Mucosa of stomach (tissue), 1 donor: Measurements from ENCODE around the gene KLK6.
"Not testable (repeated sequence)": the region's sequence is repeated elsewhere in the genome, so short reads cannot be mapped to it uniquely, and the experiment has no call there.

Experiments used
- H3K27me3 ChIP-seq: one replicate; pipeline ENCODE4 v1.7.0; 2013; ENCODE audit warnings: mild to moderate bottlenecking, low read length; ENCODE audit not compliant: control insufficient read depth, insufficient read depth
- H3K36me3 ChIP-seq: one replicate; pipeline ENCODE4 v1.7.0; 2013; ENCODE audit warnings: low read length; ENCODE audit not compliant: control insufficient read depth, insufficient read depth
- H3K4me1 ChIP-seq: one replicate; pipeline ENCODE4 v1.7.0; 2013; ENCODE audit warnings: mild to moderate bottlenecking, low read length; ENCODE audit not compliant: control insufficient read depth, insufficient read depth
- H3K4me3 ChIP-seq: one replicate; pipeline ENCODE4 v1.7.0; 2013; ENCODE audit warnings: low read length
- H3K9ac ChIP-seq: one replicate; pipeline ENCODE4 v1.7.0; 2013; ENCODE audit warnings: mild to moderate bottlenecking, low read length, moderate library complexity
- H3K9me3 ChIP-seq: one replicate; pipeline ENCODE4 v1.7.0; 2013; ENCODE audit warnings: mild to moderate bottlenecking, low read length, moderate library complexity; ENCODE audit not compliant: control insufficient read depth
- donor health status: Pancreatic carcinoma.

KLK6 gene

GRCh38 chr19:51003316-51003715, 33.9 kb upstream of the KLK6 start:
- Histone ChIP-seq H3K36me3 (no peaks in the 10 kb centered on the region), H3K27me3 (peaks cover 29% of the 10 kb centered on the region), H3K4me3 (no peak overlapping the region), H3K4me1 (peaks cover 6% of the 10 kb centered on the region), H3K9me3 (no peaks in the 10 kb centered on the region), H3K9ac (no peak overlapping the region)

GRCh38 chr19:51002542-51003311, 33.3 kb upstream of the KLK6 start:
- peaks cover 6% of the 10 kb centered on the region for H3K4me1 ChIP-seq
- H3K9ac ChIP-seq = no peak overlapping the region
- no peak overlapping the region for H3K4me3 ChIP-seq
- no peaks in the 10 kb centered on the region for H3K9me3 ChIP-seq
- H3K36me3 ChIP-seq = no peaks in the 10 kb centered on the region
- H3K27me3 ChIP-seq = peaks cover 29% of the 10 kb centered on the region

GRCh38 chr19:51002089-51002532, 32.7 kb upstream of the KLK6 start:
- H3K36me3 ChIP-seq = no peaks in the 10 kb centered on the region
- no peak overlapping the region for H3K9ac ChIP-seq
- no peak overlapping the region for H3K4me3 ChIP-seq
- H3K9me3 ChIP-seq = no peaks in the 10 kb centered on the region
- H3K4me1 ChIP-seq = peaks cover 6% of the 10 kb centered on the region
- H3K27me3 ChIP-seq = peaks cover 29% of the 10 kb centered on the region

DNA sequence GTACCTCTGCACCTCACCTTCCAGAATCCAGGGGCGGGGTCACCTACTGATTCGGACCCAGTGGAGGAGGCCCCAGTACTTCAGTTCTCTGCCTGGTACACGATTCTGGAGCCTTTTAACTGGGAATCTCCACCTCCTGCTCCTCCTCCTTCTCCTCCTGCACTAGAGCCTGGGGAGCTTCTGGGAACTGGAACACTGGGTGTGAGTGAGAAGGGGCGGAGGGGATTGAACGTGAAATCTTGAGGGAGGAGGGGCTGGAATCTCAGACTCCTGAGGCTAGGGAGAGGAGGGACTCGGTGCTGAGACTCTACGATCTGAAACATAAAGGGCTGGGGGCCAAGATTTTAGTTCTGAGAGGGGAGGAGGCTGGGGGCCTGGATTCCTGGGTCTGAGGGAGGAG, 32.1 kb upstream of the KLK6 start, which contains the start of gene KLK8:
Gene KLK8 (minus strand): TSS at position 90 of the 400 bp plus-strand sequence. CDS start 437 bp downstream, outside the sequence.
- no peaks in the 10 kb centered on the region for H3K36me3 ChIP-seq
- peaks cover 29% of the 10 kb centered on the region for H3K27me3 ChIP-seq
- no peak within 1 kb of the TSS for H3K9ac ChIP-seq
- no peak within 1 kb of the TSS for H3K4me3 ChIP-seq
- peaks cover 6% of the 10 kb centered on the region for H3K4me1 ChIP-seq
- no peaks in the 10 kb centered on the region for H3K9me3 ChIP-seq

DNA sequence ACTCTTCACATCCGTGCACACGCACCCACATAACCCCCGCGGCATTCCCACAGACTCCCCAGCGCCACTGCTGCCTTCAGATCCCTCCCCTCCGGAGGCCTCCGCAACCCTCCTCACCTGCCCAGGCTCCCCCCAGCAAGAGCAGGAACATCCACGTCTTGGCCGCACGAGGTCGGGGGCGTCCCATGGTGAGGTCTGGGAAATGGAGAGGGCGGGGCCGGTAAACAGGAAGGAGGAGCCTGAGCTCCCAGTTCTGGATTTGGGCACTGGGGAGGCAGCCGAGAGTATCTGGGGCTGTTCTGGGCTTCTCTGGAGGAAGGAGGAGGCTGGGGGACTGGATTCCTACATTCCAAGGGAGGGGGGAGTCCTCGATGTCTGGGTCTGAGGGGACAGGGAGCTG, 31.6 kb upstream of the KLK6 start:
- Histone ChIP-seq H3K27me3 (peaks cover 33% of the 10 kb centered on the region), H3K9ac (no peak overlapping the region), H3K9me3 (no peaks in the 10 kb centered on the region), H3K4me3 (no peak overlapping the region), H3K4me1 (peaks cover 6% of the 10 kb centered on the region), H3K36me3 (no peaks in the 10 kb centered on the region)

DNA sequence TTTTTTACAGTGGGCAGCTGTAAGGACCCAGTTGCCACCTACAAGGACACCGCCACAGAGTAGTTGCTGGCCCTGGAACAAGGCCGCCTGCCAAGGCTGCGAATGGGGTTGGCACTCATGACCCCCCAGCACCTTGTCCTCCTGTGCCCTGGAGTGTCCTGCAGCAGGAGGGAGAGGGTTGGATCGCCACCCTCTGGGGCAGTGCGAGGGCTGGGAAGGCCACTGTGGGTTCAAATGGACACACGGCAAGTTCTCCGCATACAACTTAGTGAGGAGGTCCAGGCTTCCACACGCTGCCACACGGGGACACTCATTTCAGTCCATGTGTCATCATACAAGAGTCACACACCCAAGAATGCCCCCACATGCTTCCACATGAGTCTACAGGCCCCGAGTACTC, 31.0 kb upstream of the KLK6 start:
- H3K4me1 ChIP-seq = peaks cover 6% of the 10 kb centered on the region
- no peaks in the 10 kb centered on the region for H3K36me3 ChIP-seq
- H3K9ac ChIP-seq = no peak overlapping the region
- H3K4me3 ChIP-seq = no peak overlapping the region
- H3K27me3 ChIP-seq = peaks cover 33% of the 10 kb centered on the region
- no peaks in the 10 kb centered on the region for H3K9me3 ChIP-seq

DNA sequence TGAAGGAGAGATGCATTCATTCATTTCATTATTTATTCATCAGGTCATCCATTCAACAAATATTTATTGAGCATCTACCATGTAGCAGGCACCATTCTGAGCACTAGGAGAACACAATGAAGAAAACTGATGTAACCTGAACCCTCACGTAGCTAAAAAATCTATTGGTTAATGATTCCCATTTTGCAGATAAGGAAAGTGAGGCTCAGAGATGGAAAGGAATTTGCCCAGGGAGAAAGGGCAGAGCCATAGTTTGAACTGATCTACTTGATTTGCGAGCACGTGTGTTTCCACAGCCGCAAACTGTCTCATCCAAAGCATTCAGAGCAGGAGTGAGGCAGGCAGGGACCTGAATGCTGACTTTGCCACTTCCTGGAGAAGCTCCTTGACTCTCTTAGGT, 29.3 kb upstream of the KLK6 start:
- H3K27me3 ChIP-seq = peaks cover 33% of the 10 kb centered on the region
- no peaks in the 10 kb centered on the region for H3K36me3 ChIP-seq
- no peaks in the 10 kb centered on the region for H3K9me3 ChIP-seq
- H3K4me1 ChIP-seq = peaks cover 6% of the 10 kb centered on the region
- no peak overlapping the region for H3K9ac ChIP-seq
- H3K4me3 ChIP-seq = no peak overlapping the region

DNA sequence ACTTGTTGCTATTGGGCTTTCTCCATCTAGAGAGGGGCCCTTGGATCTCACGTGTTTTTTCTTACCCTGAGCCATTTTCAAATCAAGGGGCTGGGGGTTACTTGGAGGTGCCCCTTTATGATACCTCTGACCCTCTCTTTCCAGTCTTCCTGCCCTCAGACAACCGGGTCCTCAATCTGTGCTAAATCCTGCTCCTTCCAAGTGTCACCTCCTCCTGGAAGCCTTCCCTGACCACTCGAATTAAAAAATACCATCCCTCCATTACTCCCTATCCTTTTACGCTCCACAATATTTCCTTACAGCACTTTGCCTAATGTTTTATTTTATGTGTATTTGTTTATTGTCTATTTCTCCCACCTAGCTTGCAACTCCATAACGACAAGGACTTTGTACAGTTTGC, 28.7 kb upstream of the KLK6 start:
- Histone ChIP-seq H3K9me3 (no peaks in the 10 kb centered on the region), H3K4me3 (no peak overlapping the region), H3K27me3 (peaks cover 33% of the 10 kb centered on the region), H3K36me3 (no peaks in the 10 kb centered on the region), H3K9ac (no peak overlapping the region), H3K4me1 (peaks cover 6% of the 10 kb centered on the region)

DNA sequence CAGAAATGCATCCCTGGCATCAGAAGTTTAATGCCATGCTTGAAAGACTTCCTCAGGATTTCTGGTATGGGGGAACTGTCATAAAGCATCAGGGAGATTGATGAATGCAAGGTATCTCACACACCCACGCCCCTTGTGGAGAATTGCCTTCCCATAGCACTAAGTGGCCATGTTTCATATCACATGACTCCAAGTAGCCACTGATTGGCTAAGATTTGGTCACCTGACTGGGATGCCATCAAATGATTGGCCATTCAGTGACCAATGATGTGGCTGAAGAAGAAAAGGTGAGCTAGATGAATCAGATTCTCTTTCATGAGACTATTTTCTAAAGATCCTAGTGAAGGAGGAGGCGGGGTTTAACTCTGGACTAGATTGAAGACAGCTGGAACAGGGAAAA, 24.7 kb upstream of the KLK6 start:
- H3K27me3 ChIP-seq = peaks cover 4% of the 10 kb centered on the region
- H3K9me3 ChIP-seq = no peaks in the 10 kb centered on the region
- H3K4me1 ChIP-seq = peaks cover 3% of the 10 kb centered on the region
- no peaks in the 10 kb centered on the region for H3K36me3 ChIP-seq
- no peak overlapping the region for H3K4me3 ChIP-seq
- no peak overlapping the region for H3K9ac ChIP-seq

DNA sequence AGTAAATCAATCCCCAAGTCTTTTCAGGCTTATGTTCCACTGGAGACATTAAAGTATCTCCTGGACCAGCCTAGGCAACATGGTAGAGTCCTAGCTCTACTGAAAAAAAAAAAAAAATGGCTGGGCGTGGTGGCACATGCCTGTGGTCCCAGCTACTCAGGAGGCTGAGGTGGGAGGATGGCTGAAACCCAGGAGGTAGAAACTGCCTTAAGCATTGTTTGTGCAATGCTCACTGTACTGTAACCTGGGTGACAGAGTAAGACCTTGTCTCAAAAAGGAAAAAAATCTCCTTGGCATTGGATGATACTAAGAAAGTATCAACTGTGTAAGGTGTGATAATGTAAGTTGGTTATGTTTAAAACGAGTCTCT, 23.3 kb upstream of the KLK6 start:
- Histone ChIP-seq H3K9ac (no peak overlapping the region), H3K36me3 (no peaks in the 10 kb centered on the region), H3K4me3 (no peak overlapping the region), H3K9me3 (no peaks in the 10 kb centered on the region), H3K27me3 (peaks cover 4% of the 10 kb centered on the region), H3K4me1 (peaks cover 3% of the 10 kb centered on the region)

GRCh38 chr19:50984416-50984815, 15.0 kb upstream of the KLK6 start:
- not testable (repeated sequence) for H3K9me3 ChIP-seq, H3K4me3 ChIP-seq, H3K4me1 ChIP-seq, H3K9ac ChIP-seq, H3K36me3 ChIP-seq
- H3K27me3 ChIP-seq = peaks cover 18% of the 10 kb centered on the region

DNA sequence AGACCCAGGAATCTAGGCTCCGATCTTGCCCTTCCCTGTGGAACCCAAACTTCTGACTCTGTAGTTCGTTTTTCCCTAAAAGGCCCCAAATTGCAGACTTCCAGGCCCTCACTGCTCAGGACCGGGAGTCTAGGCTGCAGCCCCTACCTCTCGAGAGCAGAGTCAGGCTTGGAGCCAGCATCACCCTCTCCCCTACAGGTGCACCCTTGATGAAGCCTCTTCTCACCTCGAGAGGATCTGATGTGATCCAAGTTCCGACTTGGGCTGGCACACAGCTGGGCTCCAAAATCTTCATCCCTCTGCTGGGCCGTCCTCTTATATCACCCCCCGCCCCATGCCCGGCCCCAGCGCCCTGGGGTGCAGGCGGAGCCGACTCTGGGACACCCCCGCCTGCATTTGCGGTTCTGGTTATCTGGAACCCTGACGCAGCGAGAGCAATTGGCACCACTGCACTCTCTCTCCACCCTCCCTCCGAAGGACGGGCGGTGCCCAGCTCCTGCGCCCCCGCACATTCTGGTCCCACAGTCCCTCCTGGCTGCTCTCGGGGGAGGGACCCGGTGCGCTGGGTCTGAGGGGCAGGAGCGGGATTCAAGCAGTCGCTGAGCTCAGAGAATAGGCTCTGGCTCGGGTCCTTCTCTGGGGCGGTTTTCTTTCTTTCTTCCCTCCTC, 14.4 kb upstream of the KLK6 start, which contains the start of gene KLK7:
Gene KLK7 (minus strand): TSS at position 293 of the 668 bp plus-strand sequence. CDS start 1,518 bp downstream, outside the sequence.
- H3K4me1 ChIP-seq = peaks cover 6% of the 10 kb centered on the region
- H3K9me3 ChIP-seq = no peaks in the 10 kb centered on the region
- no peak within 1 kb of the TSS for H3K4me3 ChIP-seq
- H3K9ac ChIP-seq = no peak within 1 kb of the TSS
- no peaks in the 10 kb centered on the region for H3K36me3 ChIP-seq
- peaks cover 18% of the 10 kb centered on the region for H3K27me3 ChIP-seq
